GM19238 (cell line): ENCODE results near the gene PTPRD.

Experiments
- DNase-seq: peaks from one replicate; pipeline ENCODE4 v3.0.0; 2011; ENCODE audit warnings: low spot score; ENCODE audit not compliant: insufficient read length

Gene PTPRD

DNA sequence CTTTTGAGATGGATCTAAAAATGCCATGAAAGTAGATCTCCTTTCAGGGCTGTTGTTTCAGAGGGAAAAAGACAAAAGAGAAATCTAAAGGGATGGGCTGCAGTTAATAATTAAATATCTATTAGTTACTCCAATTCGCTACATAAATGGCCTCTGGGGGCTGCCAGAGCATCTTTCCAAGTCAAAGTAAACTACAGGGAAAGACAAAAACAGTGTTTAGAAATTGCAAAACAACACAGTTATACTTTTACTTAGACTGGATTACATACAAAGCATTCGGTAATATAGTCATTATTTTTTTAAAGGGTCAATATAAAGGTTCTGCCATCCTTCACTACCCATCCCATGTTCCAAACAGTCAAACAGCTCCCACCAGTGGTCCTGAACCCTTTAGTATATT, 1959.7 kb downstream of the PTPRD start:
- DNase-seq = no peak

DNA sequence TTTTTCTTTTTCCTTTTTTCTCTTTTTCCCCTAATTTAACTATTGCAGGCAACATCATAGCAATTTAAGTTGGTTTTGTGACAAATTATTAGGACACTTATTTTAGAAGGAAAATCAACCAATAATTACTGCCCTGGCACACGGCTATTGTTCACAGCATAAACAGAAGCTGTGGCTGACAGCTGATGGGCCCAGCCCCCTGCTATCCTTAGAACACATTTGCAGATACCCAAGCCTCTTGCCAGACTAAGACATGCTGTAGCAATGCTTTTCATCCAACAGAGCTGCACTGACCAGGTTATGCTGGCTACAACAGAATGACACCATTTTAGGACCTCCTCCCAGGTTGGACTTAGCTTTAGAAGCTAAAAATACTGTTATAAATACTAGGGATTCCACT, 1960.5 kb downstream of the PTPRD start:
- no peak for DNase-seq

DNA sequence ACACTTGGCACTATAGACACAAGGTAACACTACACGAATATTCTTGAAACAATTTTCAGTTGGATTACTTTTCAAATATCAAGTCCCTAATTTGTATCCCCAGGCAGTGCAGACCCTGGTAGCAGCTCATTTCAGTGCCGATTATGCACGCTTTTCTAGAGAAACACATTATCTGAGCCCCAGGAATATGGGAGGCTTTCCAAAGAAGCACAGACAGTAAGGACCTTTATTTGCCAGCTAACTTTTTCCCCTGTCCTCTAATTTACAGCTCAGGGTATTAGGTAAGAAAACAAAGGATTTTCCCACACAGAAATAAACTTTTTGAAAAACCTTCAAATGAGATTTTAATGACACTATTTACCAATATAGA, 1961.0 kb downstream of the PTPRD start:
- DNase-seq = no peak

DNA sequence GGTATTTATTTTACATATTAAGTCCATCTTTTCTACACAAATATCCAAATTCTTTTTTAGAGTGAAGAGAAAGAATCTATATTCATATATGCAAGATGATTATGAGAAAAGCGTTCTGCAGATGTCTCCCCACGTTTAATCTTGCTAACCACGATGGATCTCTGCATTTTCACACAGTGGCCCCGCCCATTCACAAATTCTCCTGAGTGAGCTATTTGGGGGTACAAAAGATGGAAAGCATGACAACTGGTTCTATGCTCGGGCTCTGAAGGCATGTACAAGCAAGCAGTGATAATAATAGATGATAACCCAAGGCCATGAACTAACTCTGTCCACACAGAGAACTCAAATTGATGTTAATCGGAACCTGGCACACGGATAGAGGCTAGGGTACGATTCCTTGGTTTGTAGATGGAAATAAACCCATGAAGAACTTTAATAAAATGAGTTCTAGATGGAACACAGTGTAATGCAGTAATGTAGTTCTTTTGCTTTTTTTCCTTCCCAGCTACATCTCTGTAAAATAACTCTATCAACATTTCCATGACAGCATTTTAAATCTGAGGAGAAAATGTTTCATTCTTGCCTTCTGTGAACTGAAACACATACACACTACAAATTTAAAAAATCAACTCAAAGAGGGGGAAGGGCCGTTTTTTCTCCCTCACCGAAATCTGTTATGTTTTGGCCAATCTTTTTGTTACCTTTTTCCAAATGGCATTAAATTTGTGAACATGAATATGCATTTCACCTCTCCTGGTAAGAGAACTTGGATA, 1961.5 kb downstream of the PTPRD start:
- DNase-seq = no peak

DNA sequence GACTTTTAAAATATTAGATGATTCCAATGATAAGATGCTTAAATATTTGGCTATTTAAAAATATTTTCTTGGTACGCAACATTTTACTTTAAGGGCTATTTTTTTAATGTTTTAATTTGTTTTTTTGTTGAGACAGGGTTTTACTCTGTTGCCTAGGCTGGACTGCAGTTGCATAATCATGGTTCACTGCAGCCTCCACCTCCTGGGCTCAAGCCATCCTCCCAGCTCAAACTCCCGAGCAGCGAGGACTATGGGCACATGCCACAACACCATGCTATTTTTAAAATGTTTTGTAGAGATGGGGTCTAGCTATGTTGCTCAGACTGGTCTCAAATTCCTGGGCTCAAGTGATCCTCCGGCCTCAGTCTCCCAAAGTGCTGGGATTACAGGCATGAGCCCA, 1963.0 kb downstream of the PTPRD start:
- DNase-seq = no peak

DNA sequence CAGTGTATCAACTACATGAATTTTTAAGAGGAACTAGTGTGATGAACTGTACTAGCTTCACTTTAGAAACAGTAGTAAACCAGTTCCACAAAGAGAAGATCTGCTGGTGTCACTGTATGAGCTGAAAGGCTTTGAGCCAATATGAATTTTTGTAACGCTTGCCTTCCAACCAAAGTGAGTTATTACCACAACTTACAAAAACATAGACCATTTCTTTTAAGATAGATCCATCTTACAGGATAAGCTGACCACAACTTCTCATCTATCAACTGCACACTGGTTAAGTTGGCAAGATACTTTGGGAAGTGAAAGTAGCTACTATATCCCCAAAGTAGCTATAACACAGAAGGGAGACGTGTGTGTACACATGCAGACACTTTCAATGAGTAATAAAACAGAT, 1963.6 kb downstream of the PTPRD start:
- no peak for DNase-seq

DNA sequence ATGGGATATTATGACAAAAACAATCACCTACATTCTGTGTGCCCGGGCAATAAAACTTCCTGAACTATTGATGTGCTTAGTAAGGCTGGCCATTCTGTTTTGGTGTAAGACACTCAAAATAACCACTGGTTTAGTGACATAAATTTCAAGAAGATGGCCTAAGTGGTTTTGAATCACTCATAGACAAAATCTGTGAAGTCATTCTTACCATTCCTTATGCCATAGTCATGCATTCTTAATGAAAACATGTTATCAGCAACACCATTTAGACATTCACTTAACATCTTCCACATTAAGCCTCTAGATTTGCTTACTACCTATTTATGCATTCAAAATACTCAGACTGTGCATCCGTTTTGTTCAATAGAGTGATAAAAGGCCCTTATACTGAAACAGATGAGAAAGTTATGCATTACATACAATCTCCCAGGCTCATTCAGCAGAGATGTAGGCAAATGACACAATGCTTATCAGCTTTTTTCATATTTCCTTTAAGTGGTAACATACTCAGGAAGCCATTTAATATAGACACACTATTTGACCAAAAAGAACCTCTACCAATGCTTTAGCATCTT, 1964.4 kb downstream of the PTPRD start:
- DNase-seq = no peak

DNA sequence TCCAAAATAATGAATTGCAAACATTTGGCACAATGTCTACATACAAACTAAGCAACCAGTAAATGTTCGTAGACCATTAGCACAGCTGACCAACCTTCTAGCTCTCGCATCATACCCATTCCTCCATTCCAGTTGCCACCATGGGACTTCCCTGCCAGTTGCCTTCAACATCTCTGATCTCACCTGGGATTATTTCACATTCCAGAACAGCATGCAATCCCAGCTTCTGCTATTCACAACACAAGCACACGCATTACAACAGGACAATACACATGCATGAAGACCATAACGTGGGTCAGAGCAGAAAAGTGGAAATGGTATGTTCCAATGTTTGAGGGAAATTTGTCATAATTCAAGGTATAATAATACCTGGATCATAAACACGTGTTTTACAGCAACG, 1965.0 kb downstream of the PTPRD start:
- no peak for DNase-seq

DNA sequence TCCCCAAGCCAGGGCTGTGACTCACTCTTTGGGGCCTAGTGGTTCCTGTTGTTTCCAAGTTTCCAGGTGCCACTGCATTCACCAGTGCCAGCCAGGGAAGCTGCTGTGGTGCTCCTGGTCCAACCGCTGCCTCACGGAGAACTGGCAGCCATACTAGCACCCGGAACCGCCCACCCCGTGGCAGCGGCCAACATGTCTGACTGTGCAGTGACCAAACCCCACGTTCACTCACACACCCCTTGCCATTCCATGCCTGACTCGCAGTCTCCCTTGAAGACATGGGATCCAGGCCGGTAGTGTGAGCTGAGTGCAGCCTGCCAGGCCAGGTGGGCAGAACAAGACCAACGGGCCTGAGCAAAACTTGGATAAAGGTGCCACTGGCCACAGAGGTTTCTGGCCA, 1968.2 kb downstream of the PTPRD start:
- DNase-seq = no peak

DNA sequence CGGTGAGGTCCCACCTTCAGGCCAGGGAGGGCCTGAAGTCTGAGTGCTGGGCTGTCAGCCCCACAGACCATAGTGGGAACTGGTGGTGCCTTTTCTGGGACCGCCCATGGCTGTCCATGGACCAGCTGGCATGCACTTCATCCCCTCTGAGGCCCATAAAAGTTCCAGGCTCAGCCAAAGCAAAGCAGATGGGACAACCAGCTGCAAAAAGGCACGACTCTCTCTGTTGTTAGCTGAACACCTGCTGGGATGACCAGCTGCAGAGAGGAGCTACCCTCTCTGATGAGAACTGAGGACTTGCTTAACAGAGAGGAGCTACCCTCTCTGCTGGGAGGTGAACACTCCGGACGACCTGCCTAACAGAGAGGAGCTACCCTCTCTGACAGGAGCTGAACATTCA, 1968.9 kb downstream of the PTPRD start:
- no peak for DNase-seq

DNA sequence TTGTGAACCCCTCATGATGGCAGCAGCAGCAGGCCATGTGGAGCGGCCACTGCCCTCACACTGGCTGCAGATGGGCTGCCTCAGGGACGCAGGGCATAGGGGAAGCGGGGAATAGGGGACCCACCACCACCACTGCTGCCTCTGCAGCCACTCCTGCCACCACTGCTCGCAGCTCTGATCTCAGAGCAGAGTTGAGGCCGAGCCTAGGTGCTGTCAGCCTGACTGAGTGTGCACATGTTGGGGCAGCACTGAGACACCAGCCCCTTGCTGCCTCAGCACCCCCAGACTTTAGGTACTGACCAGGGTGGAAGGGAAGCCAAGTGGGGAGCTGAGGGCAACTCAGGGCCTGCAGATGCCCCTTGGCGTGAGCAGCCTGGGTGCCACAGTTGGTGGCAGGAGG, 1969.3 kb downstream of the PTPRD start:
- no peak for DNase-seq

DNA sequence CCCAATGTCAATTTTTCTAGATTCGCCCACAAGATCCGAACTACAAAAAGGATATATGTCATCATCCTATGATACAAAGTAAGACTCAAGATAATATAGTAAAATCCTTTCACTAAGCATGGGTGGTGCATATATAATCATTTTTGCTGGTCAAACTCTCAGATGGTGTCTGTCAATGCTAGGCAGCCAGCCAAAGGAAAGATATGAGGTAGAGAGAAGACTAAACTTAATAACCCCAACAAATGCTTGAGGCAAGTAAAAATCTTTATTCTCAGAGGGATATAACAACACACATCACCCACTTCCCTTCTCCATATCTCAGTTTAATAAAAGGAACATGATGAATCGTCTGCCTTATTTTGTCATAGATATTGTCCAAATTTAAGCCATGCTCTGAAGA, 1972.0 kb downstream of the PTPRD start:
- no peak for DNase-seq

DNA sequence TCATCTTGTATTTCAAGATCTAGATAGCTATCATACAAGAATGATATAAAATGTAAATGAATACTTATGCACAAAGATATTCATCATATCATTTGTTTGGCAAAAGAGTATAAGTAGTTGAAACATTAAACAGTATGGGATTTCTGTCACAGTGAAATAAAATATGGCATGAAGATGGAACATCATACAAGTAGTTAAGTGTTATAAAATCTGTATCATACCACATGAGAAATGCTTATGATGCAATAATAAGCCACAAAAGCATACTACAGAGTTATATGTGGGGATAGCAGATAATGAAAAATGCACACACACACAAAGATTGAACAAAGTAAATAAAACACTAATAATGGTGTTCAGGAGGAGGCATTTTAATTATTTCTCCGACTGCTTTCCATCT, 1975.2 kb downstream of the PTPRD start:
- no peak for DNase-seq

DNA sequence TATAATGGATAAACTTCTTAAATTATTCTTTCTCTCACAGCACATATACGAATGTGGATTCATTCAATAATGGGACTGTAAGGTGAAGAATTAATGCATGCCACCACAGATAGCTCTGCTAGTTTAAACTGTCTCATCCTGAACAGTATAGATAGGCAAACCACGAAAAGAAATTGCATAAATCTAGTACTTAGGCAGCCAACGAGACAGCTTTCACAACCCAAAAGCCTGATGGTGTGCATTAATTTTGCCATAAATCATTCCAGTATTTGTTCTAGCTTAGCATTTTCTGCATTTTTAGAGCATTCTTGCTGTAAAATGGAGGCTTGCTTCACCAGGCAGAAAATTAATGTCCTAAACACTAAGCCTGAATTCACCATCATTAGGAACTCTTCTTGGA, 1979.0 kb downstream of the PTPRD start:
- DNase-seq = no peak

DNA sequence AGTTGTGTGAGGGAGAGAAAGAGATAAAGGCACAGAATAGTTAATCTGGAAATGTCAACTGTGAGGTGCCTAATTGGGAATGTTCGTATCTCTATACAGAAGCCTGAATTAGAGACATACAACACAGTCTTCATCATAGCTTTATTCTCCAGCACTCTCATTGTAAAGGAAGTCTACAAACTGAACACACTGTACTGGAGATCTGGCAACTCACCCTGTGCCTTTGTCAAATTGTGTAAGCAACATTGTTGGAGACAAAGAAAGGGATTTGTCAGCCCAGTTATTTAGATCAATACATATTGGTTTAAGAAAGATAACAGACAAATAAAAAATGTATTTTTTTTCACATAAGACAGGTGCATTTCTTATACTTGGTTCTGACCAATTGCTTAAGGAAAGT, 1980.3 kb downstream of the PTPRD start:
- DNase-seq = no peak

DNA sequence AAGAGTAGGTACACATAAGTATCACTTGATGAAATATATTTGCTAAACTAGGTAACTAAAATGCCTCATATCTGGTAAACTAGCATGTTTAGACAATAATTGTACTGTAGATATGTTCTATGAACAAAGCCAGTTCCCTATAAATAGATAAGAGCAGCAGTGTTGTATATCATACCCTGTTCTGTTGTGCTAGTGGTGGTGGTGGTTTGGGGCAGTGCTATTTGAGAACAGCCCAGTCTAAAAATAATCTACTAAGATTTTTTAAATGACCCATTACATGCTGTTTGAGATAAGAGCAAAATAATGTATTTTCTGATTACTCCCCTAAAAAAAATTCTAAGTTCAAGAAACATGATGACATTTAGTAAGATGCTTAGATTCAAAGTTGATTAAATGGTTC, 1984.0 kb downstream of the PTPRD start:
- DNase-seq = no peak

DNA sequence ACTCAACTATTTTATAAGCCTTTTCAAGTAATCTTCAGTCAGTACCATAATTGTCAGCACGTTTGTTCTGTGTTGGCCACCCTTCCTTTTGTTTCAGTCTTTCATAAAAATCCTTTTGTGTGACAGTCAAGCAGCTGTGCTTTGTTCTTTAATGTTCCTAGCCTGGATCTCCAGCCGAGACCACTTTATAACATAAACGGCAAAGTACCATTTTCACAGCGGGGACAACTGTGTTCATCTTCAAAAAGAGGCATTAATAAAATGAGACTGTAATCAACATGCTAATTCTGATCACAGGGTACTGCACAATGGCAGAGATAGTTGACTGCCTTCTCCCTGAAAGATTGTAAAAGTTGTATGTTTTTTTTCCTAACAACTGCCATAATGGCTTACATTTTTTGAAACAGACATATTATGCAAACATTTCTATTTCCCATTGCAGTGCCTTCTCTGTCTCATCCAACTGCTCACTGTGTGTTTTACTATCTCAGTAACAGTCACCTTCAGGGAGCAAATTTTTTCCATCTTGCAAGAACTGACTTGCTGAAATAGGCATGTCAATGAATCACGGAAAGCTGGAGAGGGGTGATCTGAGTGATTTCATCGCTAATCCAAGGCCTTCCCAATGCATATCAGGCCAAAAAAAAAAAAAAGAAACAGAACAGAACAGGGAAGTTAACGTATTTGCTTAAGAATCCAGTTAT, 1984.7 kb downstream of the PTPRD start:
- no peak for DNase-seq

DNA sequence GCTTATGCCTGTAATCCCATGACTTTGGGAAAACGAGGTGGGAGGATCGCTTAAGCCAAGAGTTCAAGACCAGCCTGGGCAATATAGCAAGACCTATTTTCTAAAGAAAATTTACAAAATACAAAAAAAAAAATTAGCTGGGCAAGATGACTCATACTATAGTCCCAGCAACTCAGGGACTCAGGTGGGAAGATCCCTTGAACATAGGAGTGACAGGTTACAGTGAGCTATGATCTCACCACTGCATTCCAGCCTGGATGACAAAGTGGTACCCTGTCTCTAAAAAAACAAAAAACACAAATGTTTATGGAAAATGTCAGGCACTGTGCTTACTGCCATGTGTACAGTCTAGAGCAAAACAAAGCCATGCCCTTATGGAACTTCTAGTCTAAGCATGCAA, 1989.9 kb downstream of the PTPRD start:
- no peak for DNase-seq

DNA sequence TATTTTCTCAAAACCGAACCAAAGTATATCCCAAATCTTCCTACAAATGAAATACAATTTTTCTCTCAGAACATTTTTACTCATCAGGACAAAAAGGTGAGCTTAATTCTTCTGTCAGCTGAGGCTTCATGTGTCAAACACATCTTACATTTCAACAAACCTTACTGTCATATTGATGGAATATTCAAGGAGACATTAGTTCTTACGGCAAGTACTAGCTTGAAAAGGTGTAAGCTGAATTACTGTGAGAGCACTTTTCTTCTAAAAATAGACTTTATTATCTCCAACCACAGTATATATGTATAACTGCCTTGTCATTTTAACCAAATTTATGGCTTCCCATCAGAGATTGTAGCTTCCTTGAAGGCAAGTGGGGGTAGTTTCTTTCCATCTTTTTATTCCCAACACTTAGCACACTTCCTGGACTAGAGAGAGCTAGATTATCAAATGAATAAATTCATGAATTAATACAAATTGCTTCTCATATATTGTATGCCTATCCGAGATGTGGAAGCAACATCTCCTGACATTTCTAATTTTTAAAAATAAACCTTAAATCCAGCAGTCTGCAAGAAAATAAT, 1990.5 kb downstream of the PTPRD start:
- no peak for DNase-seq

DNA sequence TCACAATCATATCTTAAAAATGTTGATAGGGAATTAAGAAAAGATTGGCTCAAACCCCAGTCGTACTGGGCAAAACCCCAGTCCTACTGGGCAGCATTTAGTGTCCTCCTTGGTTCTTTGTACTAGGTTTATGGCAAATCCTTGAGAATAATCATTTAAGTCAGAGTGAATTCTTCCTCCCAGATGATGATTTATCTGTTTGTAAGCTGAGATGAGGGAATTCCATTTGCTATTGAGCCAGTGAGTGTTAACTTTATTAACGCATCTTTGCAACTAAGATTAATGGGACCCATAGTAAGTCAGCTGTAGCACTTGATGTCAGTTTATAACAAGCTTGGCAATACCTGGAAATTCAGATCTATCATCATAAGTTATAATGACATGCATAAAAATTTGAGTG, 1991.4 kb downstream of the PTPRD start:
- DNase-seq = no peak

DNA sequence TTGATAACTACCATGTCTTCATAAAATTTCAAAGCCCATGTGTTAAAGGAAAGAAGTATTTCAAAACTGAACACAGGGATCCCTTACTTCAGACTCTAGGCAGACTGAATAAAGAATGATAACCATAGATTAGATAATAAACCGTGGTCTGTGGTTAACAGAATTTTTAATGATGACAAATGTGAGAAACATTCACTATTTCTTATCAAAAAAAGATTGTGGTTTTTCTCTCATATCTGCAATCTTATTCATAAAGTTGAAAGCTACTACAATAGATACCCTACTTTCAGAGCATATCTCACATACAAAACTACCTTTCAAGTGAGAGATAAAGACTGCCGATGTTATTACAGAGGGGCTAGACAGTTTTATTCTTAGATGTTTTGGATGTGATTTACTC, 1996.4 kb downstream of the PTPRD start:
- no peak for DNase-seq

DNA sequence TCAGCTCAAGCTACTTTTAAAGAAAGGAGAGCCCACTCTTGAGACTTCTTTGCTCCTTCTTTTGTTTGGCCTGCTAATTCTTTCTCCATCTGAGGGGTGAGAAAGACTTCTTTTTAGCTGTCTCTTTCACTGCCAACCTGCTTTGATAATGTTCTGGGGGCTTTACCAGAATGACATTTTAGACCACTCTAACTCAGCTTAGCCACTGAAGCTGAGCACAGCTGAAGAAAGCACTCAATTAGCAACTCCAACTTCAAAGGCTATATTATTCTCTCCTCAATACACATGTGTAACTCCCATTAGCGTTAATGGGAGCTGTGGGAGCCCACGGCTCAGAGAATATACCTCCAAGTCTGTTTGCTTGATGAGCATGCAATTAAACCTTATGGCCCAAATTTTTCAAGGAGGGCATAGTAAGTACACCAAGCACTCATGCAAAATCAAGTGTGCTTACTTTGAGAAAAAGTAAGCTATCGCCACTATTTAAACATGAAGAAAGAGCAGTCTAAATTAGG, 1997.8 kb downstream of the PTPRD start:
- DNase-seq = no peak
